ENCODE measurements around the gene GPC5. TPM values are rescaled to one million over a fixed set of nuclear protein-coding genes. Genes with fewer than 3 reads are reported as not detected.

GPC5 gene
- total RNA-seq, 1 donor from 2014 or later = 0.28 TPM

GRCh38 chr13:92626274-92626673, 1227.9 kb downstream of the GPC5 start:
- no peaks in the 10 kb centered on the region for H3K36me3 Mint-ChIP-seq (ENCODE audit: low read depth)

GRCh38 chr13:92640936-92641335, 1242.5 kb downstream of the GPC5 start:
- no peak for TF ChIP-seq CTCF (conservative IDR thresholded peaks at IDR 0.05)
- H3K4me1 Mint-ChIP-seq = no peaks in the 10 kb centered on the region
- no peak overlapping the region for H3K27ac Mint-ChIP-seq (ENCODE audit: unreplicated experiment)
- H3K27me3 Mint-ChIP-seq (ENCODE audit: low read depth) = no peaks in the 10 kb centered on the region
- H3K36me3 Mint-ChIP-seq (ENCODE audit: low read depth) = no peaks in the 10 kb centered on the region
- peaks cover 4% of the 10 kb centered on the region for H3K9me3 Mint-ChIP-seq
- no peak for DNase-seq (ENCODE audit: low read depth, low spot score)
- H3K4me3 Mint-ChIP-seq = no peak overlapping the region

More at GRCh38 chr13:92626274-92626673, 1227.9 kb downstream of the GPC5 start:
- no peak for DNase-seq (ENCODE audit: low read depth, low spot score)
- no peaks in the 10 kb centered on the region for H3K27me3 Mint-ChIP-seq (ENCODE audit: low read depth)
- H3K4me1 Mint-ChIP-seq = no peaks in the 10 kb centered on the region
- H3K9me3 Mint-ChIP-seq = no peaks in the 10 kb centered on the region
- no peak overlapping the region for H3K4me3 Mint-ChIP-seq
- TF ChIP-seq CTCF (conservative IDR thresholded peaks at IDR 0.05) = no peak
- no peak overlapping the region for H3K27ac Mint-ChIP-seq (ENCODE audit: unreplicated experiment)

- H3K36me3 Mint-ChIP-seq (ENCODE audit: low read depth) = no peaks in the 10 kb centered on the region
- no peak for TF ChIP-seq CTCF (conservative IDR thresholded peaks at IDR 0.05)
- no peaks in the 10 kb centered on the region for H3K4me1 Mint-ChIP-seq
- H3K27me3 Mint-ChIP-seq (ENCODE audit: low read depth) = no peaks in the 10 kb centered on the region
- H3K9me3 Mint-ChIP-seq = no peaks in the 10 kb centered on the region
- no peak overlapping the region for H3K27ac Mint-ChIP-seq (ENCODE audit: unreplicated experiment)
- no peak overlapping the region for H3K4me3 Mint-ChIP-seq
- DNase-seq (ENCODE audit: low read depth, low spot score) = no peak
Measured at GRCh38 chr13:92649140-92649813, 1250.9 kb downstream of the GPC5 start.

- no peaks in the 10 kb centered on the region for H3K27me3 Mint-ChIP-seq (ENCODE audit: low read depth)
- H3K4me3 Mint-ChIP-seq = no peak overlapping the region
- H3K9me3 Mint-ChIP-seq = no peaks in the 10 kb centered on the region
- no peaks in the 10 kb centered on the region for H3K36me3 Mint-ChIP-seq (ENCODE audit: low read depth)
- no peak for TF ChIP-seq CTCF (conservative IDR thresholded peaks at IDR 0.05)
- no peak for DNase-seq (ENCODE audit: low read depth, low spot score)
- H3K27ac Mint-ChIP-seq (ENCODE audit: unreplicated experiment) = no peak overlapping the region
- no peaks in the 10 kb centered on the region for H3K4me1 Mint-ChIP-seq
Measured at GRCh38 chr13:92656103-92656502, 1257.7 kb downstream of the GPC5 start.

- H3K4me1 Mint-ChIP-seq = no peaks in the 10 kb centered on the region
- no peaks in the 10 kb centered on the region for H3K9me3 Mint-ChIP-seq
- H3K27me3 Mint-ChIP-seq (ENCODE audit: low read depth) = no peaks in the 10 kb centered on the region
- no peak overlapping the region for H3K27ac Mint-ChIP-seq (ENCODE audit: unreplicated experiment)
- no peak for TF ChIP-seq CTCF (conservative IDR thresholded peaks at IDR 0.05)
- H3K4me3 Mint-ChIP-seq = no peak overlapping the region
- H3K36me3 Mint-ChIP-seq (ENCODE audit: low read depth) = no peaks in the 10 kb centered on the region
- no peak for DNase-seq (ENCODE audit: low read depth, low spot score)
Measured at GRCh38 chr13:92656648-92657047, 1258.2 kb downstream of the GPC5 start.
